ENCODE results near the gene ARL6IP4.
A peak's percentile ranks its signal among the peaks of the same experiment; 100 is the strongest.

The ARL6IP4 gene

GRCh38 chr12:122943196-122943595 is 37.3 kb upstream of the ARL6IP4 start:
- no peak for TF ChIP-seq CTCF (IDR thresholded peaks at IDR 0.05; ENCODE audit: extremely low read depth, missing control alignments)
- DNase-seq (ENCODE audit: low spot score) = no peak

GRCh38 chr12:122944605-122945592 is 35.6 kb upstream of the ARL6IP4 start:
- no peak for DNase-seq (ENCODE audit: low spot score)
- TF ChIP-seq CTCF (IDR thresholded peaks at IDR 0.05; ENCODE audit: extremely low read depth, missing control alignments) = no peak

- no peak for TF ChIP-seq CTCF (IDR thresholded peaks at IDR 0.05; ENCODE audit: extremely low read depth, missing control alignments)
- peak; percentile 75 for DNase-seq (ENCODE audit: low spot score)
Observed at GRCh38 chr12:122946690-122947341, 33.7 kb upstream of the ARL6IP4 start.

GRCh38 chr12:122947352-122947792 is 33.1 kb upstream of the ARL6IP4 start:
- DNase-seq (ENCODE audit: low spot score) = no peak

GRCh38 chr12:122948605-122949004 is 31.9 kb upstream of the ARL6IP4 start:
- DNase-seq (ENCODE audit: low spot score) = no peak
- no peak for TF ChIP-seq CTCF (IDR thresholded peaks at IDR 0.05; ENCODE audit: extremely low read depth, missing control alignments)

More at GRCh38 chr12:122947352-122947792, 33.1 kb upstream of the ARL6IP4 start:
- TF ChIP-seq CTCF (IDR thresholded peaks at IDR 0.05; ENCODE audit: extremely low read depth, missing control alignments) = no peak

GRCh38 chr12:122949405-122949804 is 31.1 kb upstream of the ARL6IP4 start:
- no peak for TF ChIP-seq CTCF (IDR thresholded peaks at IDR 0.05; ENCODE audit: extremely low read depth, missing control alignments)
- DNase-seq (ENCODE audit: low spot score) = no peak

Measured in GM20000 (cell line).